ENCODE measurements around the gene TP53I13.

TP53I13 gene

DNA sequence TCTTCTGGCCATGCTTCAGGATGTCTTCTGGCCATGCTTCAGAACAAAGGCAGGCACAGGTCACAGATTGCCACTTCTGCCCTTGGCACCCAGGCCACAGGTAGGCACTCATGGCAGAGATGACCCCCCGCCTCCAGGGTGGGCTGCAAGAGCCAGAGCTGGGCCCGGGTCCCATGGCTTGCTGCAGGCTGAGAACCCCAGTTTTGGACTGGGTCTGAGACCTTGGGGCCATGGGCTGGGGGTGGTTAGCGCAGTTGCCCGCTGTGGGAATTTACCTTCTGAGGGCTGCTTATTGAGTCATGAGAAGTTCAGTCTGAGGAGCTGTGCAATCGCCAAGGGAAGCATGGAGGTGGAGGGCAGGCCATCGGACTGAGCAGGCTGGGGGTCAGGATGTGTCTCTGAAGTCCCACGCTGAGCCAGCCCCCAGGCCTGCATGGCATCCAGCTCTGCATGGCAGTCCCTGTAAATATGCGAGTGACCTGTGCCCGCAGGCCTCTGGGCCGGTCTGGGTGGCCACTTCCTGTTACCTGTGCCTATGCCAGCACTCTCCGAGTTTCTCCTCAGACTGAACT is 26.1 kb downstream of the TP53I13 start:
- no peak for DNase-seq

DNA sequence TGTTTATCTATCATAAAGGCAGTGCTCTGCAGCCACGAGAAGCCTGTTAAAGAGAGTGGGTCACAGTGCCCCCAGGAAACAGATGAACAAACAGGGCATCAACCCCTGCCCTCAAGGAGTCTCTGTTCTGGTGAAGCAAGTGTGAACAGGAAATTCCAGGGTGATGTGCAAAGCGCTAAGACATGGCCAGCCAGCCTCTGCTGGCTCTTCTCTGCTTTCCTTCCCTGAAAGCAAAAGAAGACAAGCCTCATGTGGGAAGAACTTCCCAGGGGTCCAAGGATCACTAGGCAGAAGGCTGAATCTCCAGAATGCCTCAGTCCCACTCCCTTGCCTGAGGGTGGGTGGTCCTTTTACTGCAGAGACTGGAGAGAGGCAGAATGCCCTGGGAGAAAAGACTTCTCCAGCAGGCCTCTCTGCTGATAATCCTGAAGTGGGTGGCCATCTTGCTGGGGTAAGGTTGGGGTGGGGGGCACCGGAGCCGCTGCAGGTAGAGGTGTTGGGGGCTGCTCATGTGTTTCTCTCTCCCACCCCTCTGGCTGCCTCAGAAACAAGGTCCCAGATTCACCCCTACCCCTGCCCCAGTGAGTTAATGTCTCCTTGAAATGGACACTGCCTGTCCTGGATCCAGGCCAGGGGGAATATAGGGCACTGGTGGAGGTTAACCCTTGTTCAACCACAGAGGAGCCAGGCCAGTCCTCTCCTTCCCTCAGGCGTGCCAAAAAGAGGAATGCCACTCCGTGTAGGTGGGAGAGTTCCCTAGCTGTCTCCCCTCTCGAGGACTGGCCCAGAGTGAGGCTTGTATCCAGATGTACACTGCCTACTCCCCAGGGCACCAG is 26.8 kb downstream of the TP53I13 start:
- DNase-seq = no peak

DNA sequence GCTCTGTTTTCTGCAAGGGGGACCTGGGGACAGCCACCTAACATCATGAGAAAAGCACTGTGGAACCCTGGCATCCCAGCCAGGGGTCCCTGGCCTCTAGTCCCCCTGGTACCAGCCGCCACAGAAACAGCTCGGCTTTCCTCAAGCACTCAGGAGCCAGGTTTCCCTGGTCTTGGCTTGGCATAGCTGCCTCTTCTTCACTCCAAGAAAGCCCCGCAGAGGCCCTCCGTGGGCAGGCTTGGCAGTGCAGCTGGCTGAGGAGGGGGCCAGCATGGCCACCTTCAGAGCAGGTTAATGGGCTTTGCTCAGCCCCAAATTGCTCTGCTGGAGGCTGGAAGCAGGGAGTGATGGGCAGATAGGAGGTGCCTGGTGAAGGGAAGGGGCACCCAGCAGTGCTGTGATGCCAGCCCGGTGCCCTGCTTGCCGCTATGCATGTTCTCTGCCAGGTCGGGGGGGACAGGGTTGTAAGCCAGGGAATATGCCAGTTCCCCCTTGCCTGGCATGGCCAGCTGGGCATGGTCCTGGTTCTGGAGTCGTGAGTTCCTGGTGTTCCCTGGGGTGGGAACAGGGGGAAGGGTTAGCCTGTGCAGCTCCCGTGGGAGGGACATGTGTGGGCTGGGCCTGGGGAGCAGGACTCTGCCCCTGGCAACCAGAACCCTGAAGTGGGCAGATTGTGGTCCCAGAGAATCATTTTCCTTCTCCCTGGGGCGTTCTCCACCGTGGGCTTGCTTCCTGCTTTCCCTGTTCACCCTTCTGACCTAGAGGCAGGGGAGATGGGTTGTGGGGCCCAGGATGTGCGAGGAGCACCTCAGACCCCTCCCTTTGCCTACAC is 27.7 kb downstream of the TP53I13 start:
- no peak for DNase-seq

DNA sequence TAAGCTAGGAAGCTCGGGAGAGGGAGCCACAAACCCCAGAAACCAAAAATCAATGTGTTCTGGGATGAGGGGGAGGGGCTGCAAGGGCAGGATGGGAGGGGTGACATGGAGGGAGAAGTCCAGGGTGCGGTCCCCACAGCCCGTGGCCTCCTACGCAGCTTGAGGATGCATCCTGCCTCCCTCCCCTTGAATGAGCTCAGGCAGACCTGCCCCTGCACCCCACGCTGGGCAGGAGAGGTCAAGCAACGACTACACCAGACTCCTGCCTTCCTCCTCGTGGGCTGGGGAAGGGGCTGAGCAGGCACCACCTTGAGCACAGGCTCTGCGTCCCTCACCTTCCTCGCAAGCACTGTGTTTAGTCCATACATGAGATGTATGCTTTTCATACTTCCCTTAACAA is 28.3 kb downstream of the TP53I13 start:
- DNase-seq = no peak

DNA sequence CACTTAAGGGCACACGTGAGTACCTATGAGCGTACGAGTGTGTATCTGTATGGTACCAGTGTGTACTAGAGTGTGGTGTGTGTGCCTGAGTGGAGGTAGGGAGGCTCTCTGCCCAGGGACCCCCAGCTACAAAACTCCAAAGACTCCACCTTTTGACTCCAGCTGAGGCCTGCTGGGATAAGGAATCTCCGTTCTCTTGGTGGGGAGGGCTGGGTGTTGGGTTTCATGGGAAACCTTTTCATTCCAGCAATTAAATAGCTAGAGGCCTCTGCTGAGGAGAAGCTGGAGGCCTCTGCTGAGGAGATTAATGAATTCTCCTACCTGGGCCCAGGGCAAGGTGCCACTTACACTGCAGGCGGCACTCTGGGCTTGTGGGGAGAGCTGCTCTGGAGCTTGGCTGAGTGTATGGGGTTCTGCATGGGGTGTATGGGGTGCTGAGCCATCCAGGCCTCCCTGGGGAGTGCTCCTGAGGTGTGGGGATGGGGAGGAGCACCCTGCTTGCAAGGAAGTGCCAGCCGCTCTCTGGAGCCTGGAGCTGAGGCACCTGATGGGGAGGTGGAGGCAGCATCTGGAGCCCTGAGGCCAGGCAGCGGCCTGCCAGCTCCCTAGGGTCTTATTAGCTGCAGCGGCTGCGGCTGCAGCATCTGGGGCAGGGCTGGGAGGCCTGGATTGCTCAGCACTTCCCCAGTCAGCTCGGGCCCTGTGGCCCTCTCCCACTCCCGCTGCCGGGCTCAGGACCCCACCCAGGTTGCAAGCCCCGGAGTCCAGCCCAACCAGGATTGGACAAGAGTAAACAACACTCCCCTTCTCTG is 29.1 kb downstream of the TP53I13 start:
- no peak for DNase-seq

DNA sequence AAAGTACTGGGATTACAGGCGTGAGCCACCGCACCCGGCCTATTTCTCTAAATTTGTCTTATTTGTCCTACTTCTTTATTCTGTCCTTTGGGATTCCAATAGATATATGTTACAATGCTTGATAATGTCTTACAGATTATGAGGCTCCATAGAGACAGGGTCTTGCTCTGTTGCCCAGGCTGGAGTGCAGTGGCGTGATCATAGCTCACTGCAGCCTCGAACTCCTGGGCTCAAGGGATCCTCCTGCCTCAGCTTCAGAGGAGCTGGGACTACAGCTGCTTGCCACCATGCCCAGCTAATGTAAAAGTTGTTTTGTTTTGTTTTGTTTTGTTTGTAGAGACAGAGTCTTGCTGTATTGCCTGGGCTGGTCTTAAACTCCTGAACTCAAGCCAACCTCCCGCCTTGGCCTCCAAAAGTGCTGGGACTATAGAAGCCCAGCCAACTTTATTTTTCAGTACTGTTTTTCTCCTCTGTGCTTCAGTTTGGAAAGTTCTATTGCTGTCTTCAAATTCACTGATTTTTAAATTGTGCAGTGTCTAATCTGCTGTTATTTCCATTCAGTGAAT is 34.7 kb downstream of the TP53I13 start:
- DNase-seq = no peak

DNA sequence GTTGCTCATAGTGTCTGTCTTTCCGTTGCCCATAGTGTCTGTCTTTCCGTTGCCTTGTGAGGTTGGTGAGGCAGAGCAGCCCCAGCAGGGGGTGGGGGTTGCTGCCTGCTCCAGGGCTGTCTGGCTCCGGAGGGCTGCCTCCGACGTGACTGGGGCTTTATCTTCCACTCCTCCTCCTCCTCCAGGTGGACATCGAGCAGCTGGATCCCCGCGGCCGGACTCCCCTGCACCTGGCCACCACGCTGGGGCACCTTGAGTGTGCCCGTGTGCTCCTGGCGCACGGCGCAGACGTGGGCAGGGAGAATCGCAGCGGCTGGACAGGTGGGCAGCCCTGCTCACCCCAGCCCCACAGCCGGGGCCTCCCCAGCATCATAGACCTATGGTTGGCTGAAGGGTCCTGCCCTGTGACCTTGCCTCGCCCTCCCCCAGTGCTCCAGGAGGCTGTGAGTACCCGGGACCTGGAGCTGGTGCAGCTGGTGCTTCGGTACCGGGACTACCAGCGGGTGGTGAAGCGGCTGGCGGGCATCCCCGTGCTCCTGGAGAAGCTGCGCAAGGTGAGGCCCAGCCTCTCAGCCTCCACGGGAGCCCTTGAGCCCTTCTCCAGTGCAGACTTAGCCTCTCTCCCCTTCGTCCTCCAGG is 39.2 kb downstream of the TP53I13 start:
- DNase-seq = no peak

DNA sequence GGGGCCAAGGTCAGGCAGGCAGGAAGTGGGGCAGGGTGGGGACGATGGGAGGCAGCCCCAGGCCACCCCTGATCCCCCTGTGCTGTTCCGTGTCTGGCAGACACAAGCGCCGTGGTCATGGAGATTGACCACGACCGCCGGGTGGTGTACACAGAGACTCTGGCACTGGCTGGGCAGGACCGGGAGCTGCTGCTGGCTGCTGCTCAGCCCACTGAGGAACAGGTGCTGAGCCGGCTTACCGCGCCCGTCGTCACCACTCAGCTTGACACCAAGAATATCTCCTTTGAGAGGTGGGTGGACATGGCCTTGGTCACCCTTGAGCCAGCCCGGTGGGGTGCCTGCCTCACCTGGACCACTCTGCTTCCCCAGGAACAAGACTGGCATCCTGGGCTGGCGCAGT is 40.5 kb downstream of the TP53I13 start:
- DNase-seq = no peak

DNA sequence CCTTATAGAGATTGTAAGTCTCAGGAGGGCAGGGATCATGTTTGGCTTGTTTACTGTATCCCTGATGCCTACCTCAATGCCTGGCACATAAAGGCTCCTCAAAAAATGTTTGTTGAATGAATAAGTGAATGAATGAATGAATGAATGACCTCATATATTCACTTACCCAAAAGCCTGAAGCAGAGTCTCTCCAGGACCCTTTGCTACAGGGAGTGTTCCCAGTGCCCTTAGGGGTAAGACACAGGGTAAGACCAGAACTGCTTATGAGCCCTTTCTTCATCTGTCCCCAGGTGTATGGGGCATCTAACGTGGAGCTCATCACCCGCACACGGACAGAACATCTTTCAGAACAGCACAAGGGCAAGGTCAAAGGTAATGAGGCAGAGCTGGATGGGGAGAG is 41.9 kb downstream of the TP53I13 start:
- DNase-seq = no peak

DNA sequence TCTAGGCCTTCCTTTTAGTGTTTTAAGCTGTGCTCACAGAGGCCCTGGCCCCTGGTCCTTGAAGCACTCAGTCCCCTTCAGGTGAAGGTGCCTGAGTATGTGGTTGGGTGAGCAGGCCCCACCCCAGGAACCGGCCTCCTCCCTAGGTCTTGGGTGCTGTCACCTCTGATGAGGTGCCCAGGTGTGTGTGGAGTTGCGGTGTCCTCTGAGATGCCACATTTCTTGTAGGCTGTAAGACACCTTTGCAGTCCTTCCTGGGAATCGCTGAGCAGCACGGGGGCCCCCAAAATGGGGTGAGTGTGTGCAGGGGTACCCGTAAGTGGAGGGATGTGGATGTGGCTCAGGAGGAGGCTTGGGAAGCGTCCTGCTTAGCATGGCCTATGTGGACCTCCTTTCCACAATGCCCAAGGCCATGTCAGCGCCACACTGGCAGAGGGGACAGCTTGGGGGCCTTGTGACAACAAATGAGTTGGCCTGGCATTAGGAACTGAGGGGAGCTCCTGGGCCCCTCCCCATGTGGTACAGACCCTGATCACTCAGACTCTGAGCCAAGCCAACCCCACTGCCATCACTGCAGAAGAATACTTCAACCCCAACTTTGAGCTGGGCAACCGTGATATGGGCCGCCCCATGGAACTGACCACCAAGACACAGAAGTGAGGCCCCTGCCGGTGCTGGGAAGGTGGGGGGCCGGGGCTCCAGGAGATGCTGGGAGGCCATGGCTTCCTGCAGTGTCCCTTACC is 43.0 kb downstream of the TP53I13 start:
- no peak for DNase-seq

DNA sequence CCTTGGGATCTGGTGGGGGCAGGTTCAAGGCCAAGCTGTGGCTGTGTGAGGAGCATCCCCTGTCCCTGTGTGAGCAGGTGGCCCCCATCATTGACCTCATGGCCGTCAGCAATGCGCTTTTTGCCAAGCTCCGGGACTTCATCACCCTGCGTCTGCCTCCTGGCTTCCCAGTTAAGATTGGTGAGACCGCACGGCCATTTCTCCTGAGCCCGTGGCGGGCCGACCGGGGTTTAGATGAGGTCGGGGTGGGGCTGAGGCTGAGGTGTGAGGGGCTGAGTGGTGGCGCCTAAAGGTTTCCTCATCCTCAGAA is 43.5 kb downstream of the TP53I13 start:
- no peak for DNase-seq

DNA sequence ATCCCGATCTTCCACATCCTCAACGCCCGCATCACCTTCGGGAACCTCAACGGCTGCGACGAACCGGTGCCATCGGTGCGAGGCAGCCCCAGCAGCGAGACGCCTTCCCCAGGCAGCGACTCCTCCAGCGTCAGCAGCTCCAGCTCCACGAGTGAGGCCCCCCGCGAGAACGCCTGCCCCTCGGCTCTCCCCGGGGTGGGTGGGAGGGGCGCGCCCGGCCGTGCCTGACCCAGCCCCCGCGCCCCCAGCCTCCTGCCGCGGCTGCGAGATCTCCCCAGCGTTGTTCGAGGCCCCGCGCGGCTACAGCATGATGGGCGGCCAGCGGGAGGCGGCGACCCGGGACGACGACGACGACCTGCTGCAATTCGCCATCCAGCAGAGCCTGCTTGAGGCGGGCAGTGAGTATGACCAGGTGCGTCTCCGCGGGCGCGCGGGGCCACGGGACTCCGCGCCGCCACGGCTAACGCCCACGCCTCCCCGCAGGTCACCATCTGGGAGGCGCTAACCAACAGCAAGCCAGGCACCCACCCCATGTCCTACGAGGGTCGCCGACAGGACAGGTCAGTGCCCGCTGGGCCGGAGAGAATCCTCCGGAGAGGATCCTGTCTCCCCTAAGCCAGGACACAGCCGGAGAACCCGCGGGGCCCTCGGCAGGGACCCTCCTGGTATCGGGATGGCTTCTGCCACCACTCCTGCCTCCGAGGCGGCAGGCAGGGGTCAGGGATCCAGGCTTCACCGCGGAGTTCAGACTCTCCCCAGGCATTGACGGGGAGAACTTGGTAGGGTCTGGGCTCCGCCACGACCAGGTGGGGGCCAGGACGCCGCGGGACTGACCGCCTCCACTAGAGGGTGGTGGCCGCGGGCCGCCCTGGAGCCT is 44.1 kb downstream of the TP53I13 start:
- DNase-seq = no peak

DNA sequence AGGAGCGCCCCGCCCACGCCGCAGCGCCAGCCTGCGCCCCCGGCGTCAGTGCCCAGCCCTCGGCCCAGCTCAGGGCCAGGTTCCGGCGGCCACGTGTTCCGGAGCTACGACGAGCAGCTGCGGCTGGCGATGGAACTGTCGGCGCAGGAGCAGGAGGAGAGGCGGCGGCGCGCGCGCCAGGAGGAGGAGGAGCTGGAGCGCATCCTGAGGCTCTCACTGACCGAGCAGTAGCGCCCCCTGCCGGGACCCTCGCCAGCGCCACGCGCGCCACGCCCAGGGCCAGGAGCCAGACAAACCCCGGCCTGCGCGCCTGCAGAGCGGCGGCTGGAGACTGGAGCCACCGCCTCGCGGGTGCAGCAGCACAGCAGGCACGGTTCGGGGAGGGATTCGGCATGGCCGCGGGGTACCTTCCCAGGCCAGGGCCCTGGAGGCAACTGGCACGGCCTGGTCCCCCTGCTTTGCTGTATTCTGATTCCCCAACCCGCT is 44.9 kb downstream of the TP53I13 start:
- DNase-seq = no peak

DNA sequence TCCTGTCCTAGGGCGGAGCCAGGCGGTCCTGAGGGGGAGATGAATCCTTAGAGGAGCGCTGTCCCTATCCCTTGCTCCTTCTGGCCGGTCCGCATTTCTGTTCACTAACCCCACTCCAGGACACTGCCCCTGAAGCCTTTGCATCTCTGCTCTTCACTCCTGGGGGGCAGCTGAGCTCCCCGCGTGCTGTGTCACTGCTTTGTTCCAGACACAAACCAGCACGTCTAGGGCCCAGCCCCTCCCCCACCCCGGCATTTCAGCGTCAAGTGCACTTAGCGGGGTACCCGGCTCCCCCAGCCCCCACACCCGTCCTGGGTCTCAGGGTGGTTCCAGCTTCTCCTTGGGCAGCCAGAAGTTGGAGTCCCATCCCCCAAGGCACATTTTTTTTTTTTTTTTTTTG is 45.4 kb downstream of the TP53I13 start:
- no peak for DNase-seq

DNA sequence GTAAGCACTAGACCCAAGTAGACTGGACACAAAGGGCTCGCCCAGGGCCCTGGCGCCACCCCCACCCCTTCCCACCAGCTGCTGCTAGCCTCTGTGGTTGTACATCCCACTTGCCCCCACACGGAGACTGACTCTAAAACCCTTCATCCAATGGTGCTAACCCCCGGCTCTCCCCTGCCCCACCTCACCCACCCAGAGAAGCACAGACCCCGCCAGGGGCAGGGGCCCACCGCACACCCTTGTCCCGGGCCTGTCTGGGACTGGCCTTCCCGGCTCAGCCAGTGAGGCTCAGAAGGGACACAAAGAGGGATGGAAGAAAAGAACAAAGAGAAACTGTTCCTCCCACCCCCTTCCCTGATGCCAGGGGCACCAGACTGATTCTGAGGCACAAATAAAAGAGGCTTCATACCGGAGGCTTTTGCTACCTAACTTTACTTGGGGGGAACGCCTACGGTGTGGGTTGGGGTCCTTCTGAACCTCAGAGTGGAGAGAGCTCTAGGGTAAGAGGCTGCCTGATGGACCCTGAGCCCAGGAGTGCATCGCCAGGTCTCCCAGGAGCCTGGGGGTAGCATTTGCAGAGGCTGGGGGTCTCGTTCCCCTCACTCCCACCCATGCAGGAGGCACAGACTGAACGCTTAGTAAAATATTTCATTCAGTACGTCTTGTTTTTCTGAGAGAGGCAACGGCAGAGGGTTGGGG is 46.0 kb downstream of the TP53I13 start:
- no peak for DNase-seq

DNA sequence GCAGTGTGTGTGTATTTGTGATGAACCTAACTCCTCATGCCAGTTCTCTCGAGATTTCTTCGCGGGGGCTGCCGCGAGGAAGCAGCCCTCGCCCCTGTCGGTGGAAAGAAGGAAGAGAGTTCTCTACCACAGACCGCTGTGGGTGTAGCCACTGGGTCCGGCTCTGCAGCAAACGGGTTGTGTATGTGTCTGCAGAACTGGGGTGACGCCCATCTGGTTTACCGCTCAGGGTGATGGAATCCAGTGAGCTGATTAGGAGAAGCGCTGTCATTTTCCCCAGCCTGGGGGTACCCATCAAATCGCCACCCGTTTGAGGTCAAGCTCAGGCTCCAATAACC is 46.5 kb downstream of the TP53I13 start:
- DNase-seq = no peak

DNA sequence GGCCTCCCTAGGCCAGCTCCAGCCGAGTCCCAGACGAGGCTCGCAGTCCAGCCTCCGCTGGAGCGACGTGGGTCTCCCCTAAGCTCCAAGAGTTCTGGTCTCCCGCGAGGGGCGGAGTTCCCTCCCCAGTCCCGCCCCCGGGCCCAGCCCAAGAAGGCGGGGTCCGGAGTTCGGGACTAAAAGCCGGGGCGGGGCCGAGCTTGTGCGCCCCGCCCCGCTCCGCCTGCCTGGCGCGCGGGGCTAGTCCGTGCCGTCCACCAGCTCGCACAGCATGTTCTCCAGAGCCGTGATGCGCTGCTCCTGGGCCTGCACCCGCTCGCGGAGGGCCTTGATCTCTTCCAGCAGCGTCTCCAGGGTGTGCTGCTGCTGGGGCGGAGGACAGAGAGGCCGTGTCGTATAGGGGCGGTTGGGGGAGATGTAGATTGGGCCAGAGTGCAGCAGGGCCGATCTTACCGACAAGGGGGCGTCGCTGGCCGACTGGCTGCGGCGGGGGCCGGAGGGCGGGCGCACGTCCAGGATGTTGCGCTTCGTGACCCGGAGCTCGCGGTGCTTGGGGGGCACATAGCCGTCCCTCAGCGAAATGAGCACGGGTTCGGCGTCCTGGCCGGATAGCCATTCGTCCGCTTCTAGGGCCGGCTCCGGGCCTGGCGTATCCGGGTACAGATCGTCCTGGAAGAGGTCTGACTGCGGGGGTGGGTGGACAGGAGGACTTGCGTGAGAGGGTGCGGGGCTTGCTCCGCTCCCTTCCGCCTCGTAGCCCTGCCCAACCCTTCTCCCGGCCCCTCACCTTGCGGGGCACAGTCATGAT is 47.2 kb downstream of the TP53I13 start:
- no peak for DNase-seq

DNA sequence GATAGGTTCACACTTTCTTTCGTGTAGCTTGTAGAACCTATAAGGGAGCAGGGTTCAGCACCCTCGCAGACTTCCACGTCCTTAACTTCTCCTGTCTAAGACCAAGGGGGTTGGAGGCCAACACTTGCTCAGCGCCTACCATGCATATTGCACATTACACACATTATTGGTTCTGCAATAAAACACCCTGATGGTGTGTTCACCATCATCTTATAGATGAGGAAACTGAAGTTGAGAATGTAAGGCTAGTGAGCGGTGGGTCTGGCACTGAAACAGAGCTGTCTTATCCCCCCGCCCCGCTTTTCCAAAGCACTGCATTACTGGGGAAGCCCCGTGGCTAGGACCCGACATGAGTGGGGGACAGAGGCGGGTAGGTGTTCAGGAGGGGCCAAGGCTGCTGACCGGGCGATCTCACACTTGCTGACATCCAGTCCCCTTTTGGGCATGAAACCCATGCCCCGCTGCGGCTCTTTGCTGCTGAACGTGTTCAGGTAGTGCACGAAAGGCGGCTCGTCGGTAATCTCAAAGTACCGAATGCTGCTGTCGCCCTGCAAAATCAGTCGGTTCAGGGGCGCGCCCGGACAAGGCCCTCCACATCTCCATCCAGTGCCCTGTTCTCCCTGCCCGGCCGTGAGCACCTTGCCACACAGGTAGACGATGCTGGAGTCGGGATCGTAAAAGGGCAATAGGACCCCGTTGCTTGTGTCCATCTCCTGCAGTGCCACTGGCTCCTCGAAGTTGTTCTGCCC is 48.0 kb downstream of the TP53I13 start:
- DNase-seq = no peak

All from NCI-H146 (cell line).